ENCODE data around the gene SAE1. TPM values are rescaled to one million over a fixed set of nuclear protein-coding genes. Genes with fewer than 3 reads are reported as not detected.
A peak's percentile ranks its signal among the peaks of the same experiment; 100 is the strongest.

SAE1 gene
- total and polyA plus RNA-seq, 2 of the 4 experiments (the other 2 are of a cell fraction), result 165 to 184 TPM

- Histone ChIP-seq H3K14ac (replicated peaks; ENCODE audit: low read depth, low read length) (no peak overlapping the region), H4K91ac (ENCODE audit: insufficient read depth, low read depth, low read length) (no peak overlapping the region), H3K79me1 (ENCODE audit: low read depth in 1 of 2, low read length in 2 of 2) (peaks cover 34 to 64% of the 10 kb centered on the region in 2 experiments), H3K4ac (ENCODE audit: low read depth, low read length) (no peak overlapping the region), H2AK5ac (ENCODE audit: low read depth, low read length) (no peak overlapping the region), H4K5ac (ENCODE audit: low read depth, low read length) (no peak overlapping the region), H2BK20ac (ENCODE audit: low read depth, low read length) (no peak overlapping the region), H4K8ac (ENCODE audit: low read depth in 2 of 2, low read length in 2 of 2) (no peak overlapping the region), H4K20me1 (ENCODE audit: insufficient read depth, low read length) (peaks cover 7% of the 10 kb centered on the region), H2BK120ac (ENCODE audit: low read depth, low read length) (no peak overlapping the region; the same call in 1 of the 2 replicates), H3K9me3 (ENCODE audit: control insufficient read depth, insufficient read depth, low read length) (no peaks in the 10 kb centered on the region), H3K56ac (ENCODE audit: extremely low read depth, insufficient read depth, low read length) (no peak overlapping the region), H3K36me3 (ENCODE audit: control insufficient read depth, insufficient read depth, low read length) (peaks cover 33% of the 10 kb centered on the region), H3K23ac (ENCODE audit: low read depth, low read length) (0 out of 2 replicates have a peak overlapping the region, but pooled peaks have one; percentile 11), H2BK5ac (ENCODE audit: low read depth, low read length, poor library complexity, severe bottlenecking) (no peak overlapping the region), H2AK9ac (replicated peaks; ENCODE audit: low read depth, low read length, poor library complexity) (no peak overlapping the region), H3K9ac (ENCODE audit: low read depth, low read length) (no peak overlapping the region), H3K4me3 (ENCODE audit: insufficient read depth, low read depth, low read length) (no peak overlapping the region), H2AFZ (replicated peaks; ENCODE audit: low read length, poor library complexity) (no peak overlapping the region), H3K18ac (ENCODE audit: low read depth, low read length) (no peak overlapping the region), H3K27me3 (ENCODE audit: control insufficient read depth, insufficient read depth, low read length) (no peaks in the 10 kb centered on the region), H2BK15ac (ENCODE audit: low read depth, low read length) (no peak overlapping the region), H3K4me2 (ENCODE audit: low read depth, low read length) (no peak overlapping the region), H3K4me1 (ENCODE audit: control insufficient read depth, insufficient read depth, low read length) (peaks cover 4% of the 10 kb centered on the region; the same call in 1 of the 2 replicates), H3K27ac (ENCODE audit: insufficient read depth, low read length) (no peak overlapping the region), H3K9me1 (ENCODE audit: insufficient read depth, low read length) (no peaks in the 10 kb centered on the region)
- TF ChIP-seq CHD1 (IDR thresholded peaks at IDR 0.05; ENCODE audit: low read depth, low read length) (no peak), MAZ (IDR thresholded peaks at IDR 0.05; ENCODE audit: borderline replicate concordance, low read depth, low read length) (no peak), RCOR1 (IDR thresholded peaks at IDR 0.05; ENCODE audit: insufficient replicate concordance, low read length) (no peak), RFX5 (IDR thresholded peaks at IDR 0.05; ENCODE audit: low read depth, low read length) (no peak), MAFK (IDR thresholded peaks at IDR 0.05; ENCODE audit: low read depth, low read length) (no peak), BHLHE40 (IDR thresholded peaks at IDR 0.05; ENCODE audit: low read depth, low read length) (no peak), FOS (IDR thresholded peaks at IDR 0.05; ENCODE audit: low read depth, low read length) (no peak), POLR2A (IDR thresholded peaks at IDR 0.05; ENCODE audit: low read depth, low read length) (no peak), ELK1 (IDR thresholded peaks at IDR 0.05; ENCODE audit: borderline replicate concordance, low read depth, low read length) (no peak), CTCF (conservative IDR thresholded peaks at IDR 0.05; ENCODE audit: low read depth, low read length) (no peak)
- ChIA-PET CTCF (no interaction called here), POLR2A (ENCODE audit: unreplicated experiment) (no interaction called here)
- 100% methylated on average over 1 of the region's 3 CpGs; no CpG with 5 or more reads in 1 of the 2 experiments for WGBS, 2 experiments (ENCODE audit: extremely low coverage in 2 of 2, insufficient read length in 1 of 2)
- dilution Hi-C loops (cut with HindIII; ENCODE audit: low sequenced_read_pairs, unreplicated experiment), result no loop called here
- DNase-seq (no peak), ATAC-seq (ENCODE audit: low read depth) (no peak)
- no TSS peak for BruUV-seq (replicated peaks)
- intact Hi-C loops (cut with micrococcal nuclease), result no loop called here
- in situ Hi-C loops (cut with MboI; ENCODE audit: low sequenced_read_pairs), result no loop called here
Measured at GRCh38 chr19:47151627-47152026, 21.0 kb downstream of the SAE1 start.

Data from IMR-90 (cell line).